Activated CD8-positive, alpha-beta memory T cell treated with anti-CD3 and anti-CD28 coated beads for 36 hours (primary cell): ENCODE results near the gene SDK1. TPM values are rescaled to one million over a fixed set of nuclear protein-coding genes. Genes with fewer than 3 reads are reported as not detected.

Experiments used
- CTCF ChIA-PET: fragments of 350-600 bp; sonication (Branson Sonifier 250); formaldehyde crosslinking; loops from one replicate; lab custom pipeline; 2021; ENCODE audit warnings: antibody characterized with exemption; lab: Charles Lee
- POLR2A ChIA-PET: fragments of 350-600 bp; sonication (Branson Sonifier 250); formaldehyde crosslinking; loops from one replicate; lab custom pipeline; 2021; ENCODE audit warnings: antibody characterized with exemption; lab: Charles Lee
- total RNA-seq, 2 experiments: library from RNA; stranded (reverse); gene quantifications; one replicate each; pipeline ENCODE4 v1.2.3, GENCODE V29; 2021

Gene SDK1
- total RNA-seq, 2 experiments from 2014 or later = 0.15 to 0.50 TPM

GRCh38 chr7:4237296-4238235, 936.5 kb downstream of the SDK1 start:
- ChIA-PET CTCF (no interaction called here), POLR2A (no interaction called here)

- CTCF ChIA-PET = no interaction called here
- POLR2A ChIA-PET = no interaction called here
Observed at GRCh38 chr7:4238861-4239260, 937.8 kb downstream of the SDK1 start.

GRCh38 chr7:4240042-4240441, 939.0 kb downstream of the SDK1 start:
- POLR2A ChIA-PET = no interaction called here
- CTCF ChIA-PET = no interaction called here

GRCh38 chr7:4240520-4241303, 939.7 kb downstream of the SDK1 start:
- CTCF ChIA-PET = no interaction called here
- POLR2A ChIA-PET = no interaction called here

GRCh38 chr7:4241304-4241612, 940.2 kb downstream of the SDK1 start:
- POLR2A ChIA-PET = no interaction called here
- CTCF ChIA-PET = no interaction called here

- ChIA-PET POLR2A (no interaction called here), CTCF (no interaction called here)
Observed at GRCh38 chr7:4241791-4242190, 940.7 kb downstream of the SDK1 start.

- ChIA-PET CTCF (no interaction called here), POLR2A (no interaction called here)
Observed at GRCh38 chr7:4242706-4243105, 941.7 kb downstream of the SDK1 start.

GRCh38 chr7:4244041-4244440, 943.0 kb downstream of the SDK1 start:
- ChIA-PET POLR2A (no interaction called here), CTCF (no interaction called here)

GRCh38 chr7:4244635-4245034, 943.6 kb downstream of the SDK1 start:
- POLR2A ChIA-PET = no interaction called here

GRCh38 chr7:4245135-4245865, 944.2 kb downstream of the SDK1 start:
- ChIA-PET CTCF (no interaction called here), POLR2A (no interaction called here)

More at GRCh38 chr7:4244635-4245034, 943.6 kb downstream of the SDK1 start:
- CTCF ChIA-PET = no interaction called here

- CTCF ChIA-PET = no interaction called here
- POLR2A ChIA-PET = no interaction called here
Observed at GRCh38 chr7:4245866-4246470, 944.9 kb downstream of the SDK1 start.

GRCh38 chr7:4246536-4246935, 945.5 kb downstream of the SDK1 start:
- ChIA-PET CTCF (no interaction called here), POLR2A (no interaction called here)

GRCh38 chr7:4247106-4247876, 946.2 kb downstream of the SDK1 start:
- ChIA-PET CTCF (no interaction called here), POLR2A (no interaction called here)

GRCh38 chr7:4248295-4248694, 947.2 kb downstream of the SDK1 start:
- ChIA-PET POLR2A (no interaction called here), CTCF (no interaction called here)

GRCh38 chr7:4249241-4249640, 948.2 kb downstream of the SDK1 start:
- ChIA-PET CTCF (no interaction called here), POLR2A (no interaction called here)

- ChIA-PET CTCF (no interaction called here), POLR2A (no interaction called here)
Observed at GRCh38 chr7:4255336-4255735, 954.3 kb downstream of the SDK1 start.

- POLR2A ChIA-PET = no interaction called here
Observed at GRCh38 chr7:4256286-4256685, 955.2 kb downstream of the SDK1 start.

GRCh38 chr7:4257146-4258111, 956.4 kb downstream of the SDK1 start:
- POLR2A ChIA-PET = no interaction called here
- CTCF ChIA-PET = no interaction called here

More at GRCh38 chr7:4256286-4256685, 955.2 kb downstream of the SDK1 start:
- CTCF ChIA-PET = no interaction called here
